Prostate gland (tissue), 2 donors: ENCODE results near the gene CACYBP.

ENCODE experiments used
- CTCF ChIP-seq, 4 experiments: fragments of 200-600 bp in 2 of 4; fragments of 450-650 bp in 2 of 4; sonication (generic) in 2 of 4; IDR thresholded peaks; 1 replicate in 3 of 4; 2 replicates in 1 of 4; pipeline ENCODE4 v1.5.1; 2016 to 2019; ENCODE audit warnings: antibody characterized with exemption in 4 of 4, mild to moderate bottlenecking in 2 of 4, moderate library complexity in 2 of 4
- POLR2A ChIP-seq: fragments of 450-650 bp; IDR thresholded peaks from one replicate; pipeline ENCODE4 v1.6.1; 2016; ENCODE audit warnings: antibody characterized with exemption, mild to moderate bottlenecking

GRCh38 chr1:174989536-174990220, 10.1 kb upstream of the CACYBP start:
- TF ChIP-seq POLR2A (no peak), CTCF (IDR thresholded peaks at IDR 0.05) (no peak)
